ENCODE measurements around the gene TP53AIP1. TPM values are rescaled to one million over a fixed set of nuclear protein-coding genes. Genes with fewer than 3 reads are reported as not detected.

The TP53AIP1 gene
- total RNA-seq, 2 experiments from 2014 or later, result not detected

DNA sequence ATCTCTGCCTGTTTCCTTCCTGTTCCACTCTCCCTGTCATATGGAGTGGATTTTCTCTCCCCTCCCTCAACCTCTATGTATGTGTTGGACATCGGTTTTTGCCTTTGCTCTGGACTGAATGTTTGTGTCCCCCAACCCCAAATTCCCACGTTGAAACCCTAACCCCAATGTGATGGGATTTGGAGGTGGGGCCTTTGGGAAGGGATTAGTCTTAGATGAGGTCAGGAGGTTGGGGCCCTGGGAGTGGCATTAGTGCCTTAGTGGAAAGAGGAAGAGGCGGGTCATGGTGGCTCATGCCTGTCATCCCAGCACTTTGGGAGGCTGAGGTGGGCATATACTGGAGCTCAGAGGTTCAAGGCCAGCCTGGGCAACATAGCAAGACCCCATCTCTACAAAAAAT, 11.6 kb downstream of the TP53AIP1 start:
- peaks cover 11% of the 10 kb centered on the region for H3K4me1 Mint-ChIP-seq (ENCODE audit: low read depth)
- no peak for ATAC-seq

DNA sequence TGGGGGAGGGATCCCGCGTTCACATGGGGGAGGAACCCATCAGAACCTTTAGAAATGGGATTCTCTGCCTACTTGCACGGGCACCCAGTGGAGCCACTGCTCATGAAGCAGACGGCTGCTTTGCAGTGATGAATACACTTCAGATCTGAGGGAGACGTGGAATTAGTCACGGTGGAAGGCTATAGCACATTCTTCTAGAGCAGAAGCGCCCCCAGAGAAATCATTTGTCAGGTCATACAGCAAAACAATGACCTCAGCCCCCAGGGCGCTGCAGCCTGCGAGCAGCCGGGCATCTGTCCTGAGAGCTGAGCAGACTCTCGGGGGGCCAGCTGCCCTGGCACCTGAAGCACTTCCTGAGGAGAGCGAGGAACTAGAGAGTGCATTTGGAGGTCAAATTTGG, 12.7 kb downstream of the TP53AIP1 start:
- CTCF ChIA-PET, result interaction anchor here (2.1 kb wide), 1 partner anchor 27 kb away, joined by 9 read pairs; no protein-coding TSS in a partner anchor

More for the DNA sequence above, 11.6 kb downstream of the TP53AIP1 start:
- H3K9me3 Mint-ChIP-seq, result no peaks in the 10 kb centered on the region
- intact Hi-C loops (cut with micrococcal nuclease), result no loop called here
- CTCF ChIA-PET, result no interaction called here
- POLR2A ChIA-PET, result no interaction called here
- no peaks in the 10 kb centered on the region for H3K27me3 Mint-ChIP-seq
- TF ChIP-seq, protein P1, sequence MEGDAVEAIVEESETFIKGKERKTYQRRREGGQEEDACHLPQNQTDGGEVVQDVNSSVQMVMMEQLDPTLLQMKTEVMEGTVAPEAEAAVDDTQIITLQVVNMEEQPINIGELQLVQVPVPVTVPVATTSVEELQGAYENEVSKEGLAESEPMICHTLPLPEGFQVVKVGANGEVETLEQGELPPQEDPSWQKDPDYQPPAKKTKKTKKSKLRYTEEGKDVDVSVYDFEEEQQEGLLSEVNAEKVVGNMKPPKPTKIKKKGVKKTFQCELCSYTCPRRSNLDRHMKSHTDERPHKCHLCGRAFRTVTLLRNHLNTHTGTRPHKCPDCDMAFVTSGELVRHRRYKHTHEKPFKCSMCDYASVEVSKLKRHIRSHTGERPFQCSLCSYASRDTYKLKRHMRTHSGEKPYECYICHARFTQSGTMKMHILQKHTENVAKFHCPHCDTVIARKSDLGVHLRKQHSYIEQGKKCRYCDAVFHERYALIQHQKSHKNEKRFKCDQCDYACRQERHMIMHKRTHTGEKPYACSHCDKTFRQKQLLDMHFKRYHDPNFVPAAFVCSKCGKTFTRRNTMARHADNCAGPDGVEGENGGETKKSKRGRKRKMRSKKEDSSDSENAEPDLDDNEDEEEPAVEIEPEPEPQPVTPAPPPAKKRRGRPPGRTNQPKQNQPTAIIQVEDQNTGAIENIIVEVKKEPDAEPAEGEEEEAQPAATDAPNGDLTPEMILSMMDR (IDR thresholded peaks at IDR 0.05), result no peak
- no peaks in the 10 kb centered on the region for H3K36me3 Mint-ChIP-seq (ENCODE audit: low read depth)
- H3K4me3 Mint-ChIP-seq, result no peak overlapping the region
- no peak overlapping the region for H3K27ac Mint-ChIP-seq
- DNase-seq, result no peak

DNA sequence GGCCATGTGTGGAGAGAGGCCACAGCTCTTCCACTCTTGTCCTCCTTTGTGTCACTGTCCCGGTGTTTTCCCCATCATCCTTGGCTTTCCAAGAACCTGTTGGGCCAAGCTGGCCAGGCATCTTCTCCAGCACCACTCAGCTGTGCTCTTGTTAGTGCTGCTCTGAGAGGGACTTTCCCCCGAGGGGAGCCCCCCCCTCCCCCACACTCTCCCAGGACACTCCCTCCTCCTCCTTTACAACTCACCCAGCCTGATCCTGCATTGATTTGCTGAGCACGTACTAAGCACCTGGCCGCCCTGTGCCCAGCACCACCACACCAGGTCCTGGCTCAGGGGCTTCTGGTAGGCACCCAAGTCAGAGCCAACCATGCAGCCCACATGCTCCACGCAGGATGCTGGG, 13.2 kb downstream of the TP53AIP1 start:
- Mint-ChIP-seq H3K27me3 (no peaks in the 10 kb centered on the region), H3K4me1 (ENCODE audit: low read depth) (peaks cover 11% of the 10 kb centered on the region), H3K36me3 (ENCODE audit: low read depth) (no peaks in the 10 kb centered on the region), H3K9me3 (no peaks in the 10 kb centered on the region), H3K4me3 (no peak overlapping the region), H3K27ac (no peak overlapping the region)
- intact Hi-C loops (cut with micrococcal nuclease), result no loop called here
- TF ChIP-seq, protein P1 (IDR thresholded peaks at IDR 0.05), result no peak
- ChIA-PET CTCF (interaction anchor here (1.4 to 2.1 kb wide), 2 partner anchors 27 to 44 kb away, joined by 6 to 9 read pairs; no protein-coding TSS in a partner anchor), POLR2A (no interaction called here)
- ATAC-seq (peak; percentile 74), DNase-seq (peak; percentile 42)

More for the DNA sequence above, 12.7 kb downstream of the TP53AIP1 start:
- Mint-ChIP-seq H3K4me1 (ENCODE audit: low read depth) (peaks cover 11% of the 10 kb centered on the region), H3K4me3 (no peak overlapping the region), H3K27me3 (no peaks in the 10 kb centered on the region), H3K36me3 (ENCODE audit: low read depth) (no peaks in the 10 kb centered on the region), H3K27ac (no peak overlapping the region), H3K9me3 (no peaks in the 10 kb centered on the region)
- POLR2A ChIA-PET, result no interaction called here
- DNase-seq, result no peak
- no peak for ATAC-seq
- TF ChIP-seq, protein P1 (IDR thresholded peaks at IDR 0.05), result no peak
- intact Hi-C loops (cut with micrococcal nuclease), result no loop called here

DNA sequence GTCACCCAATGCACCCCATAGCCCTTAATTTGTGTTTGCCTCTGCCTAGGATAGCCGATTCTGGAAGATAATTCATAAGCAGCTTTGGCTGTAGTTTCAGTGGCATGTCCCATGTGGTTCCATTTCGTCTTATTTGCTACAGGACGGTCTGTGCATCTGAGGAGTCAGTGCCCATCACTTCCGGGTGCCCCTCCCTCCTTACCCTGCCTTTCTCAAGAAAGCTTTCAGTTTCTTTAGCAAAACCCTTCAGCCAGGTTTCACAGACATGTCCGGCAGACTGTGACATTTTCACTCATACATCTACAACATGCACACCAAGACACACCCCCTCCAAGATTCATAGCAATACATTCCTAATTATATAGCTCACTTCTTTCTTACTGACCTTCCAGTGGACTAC, 14.3 kb downstream of the TP53AIP1 start:
- DNase-seq, result peak; percentile 29
- TF ChIP-seq, protein P1 (IDR thresholded peaks at IDR 0.05), result no peak
- Mint-ChIP-seq H3K4me3 (no peak overlapping the region), H3K27me3 (no peaks in the 10 kb centered on the region), H3K4me1 (ENCODE audit: low read depth) (peaks cover 11% of the 10 kb centered on the region), H3K36me3 (ENCODE audit: low read depth) (no peaks in the 10 kb centered on the region), H3K9me3 (no peaks in the 10 kb centered on the region), H3K27ac (no peak overlapping the region)
- intact Hi-C loops (cut with micrococcal nuclease), result no loop called here
- ATAC-seq, result peak; percentile 60
- CTCF ChIA-PET, result interaction anchor here (1.4 to 2.1 kb wide), 2 partner anchors 28 to 43 kb away, joined by 6 to 9 read pairs; no protein-coding TSS in a partner anchor
- POLR2A ChIA-PET, result no interaction called here

DNA sequence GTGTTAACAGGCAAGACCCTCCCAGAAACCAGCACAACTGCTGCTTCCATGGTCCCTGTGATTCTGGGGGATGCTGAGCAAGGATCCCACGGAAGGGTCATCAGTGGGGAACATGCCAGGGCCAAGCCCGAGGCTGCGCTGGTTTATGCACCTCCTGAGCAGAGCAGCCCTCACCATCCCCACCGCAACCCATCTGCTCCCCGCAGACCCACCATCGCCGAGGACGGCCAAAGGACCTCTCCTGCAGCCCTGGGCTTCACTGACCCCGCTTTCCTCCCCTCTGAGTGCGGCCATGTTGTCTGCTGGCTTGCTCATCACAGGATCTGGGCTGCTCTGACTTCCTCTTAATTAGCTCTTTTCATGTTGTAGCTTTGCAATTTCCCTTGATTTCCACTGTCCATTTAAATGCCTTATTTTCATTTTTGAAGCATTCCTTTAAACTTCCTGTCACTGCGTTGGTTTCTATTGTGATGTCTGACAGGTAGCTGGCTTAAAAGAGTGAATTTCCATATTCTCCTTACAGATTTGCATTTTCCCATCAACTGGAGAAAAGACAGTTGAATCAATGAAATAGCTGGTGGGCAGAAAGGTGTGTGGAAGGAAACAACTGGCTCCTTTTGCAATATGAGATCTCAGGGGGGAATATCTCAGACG, 14.9 kb downstream of the TP53AIP1 start:
- TF ChIP-seq, protein P1 (IDR thresholded peaks at IDR 0.05), result no peak
- ChIA-PET POLR2A (no interaction called here), CTCF (interaction anchor here (1.0 to 2.1 kb wide), 3 partner anchors 29 to 43 kb away, joined by 3 to 9 read pairs (median 6); no protein-coding TSS in a partner anchor)
- ATAC-seq (no peak), DNase-seq (no peak)
- intact Hi-C loops (cut with micrococcal nuclease), result no loop called here
- Mint-ChIP-seq H3K4me3 (no peak overlapping the region), H3K27me3 (no peaks in the 10 kb centered on the region), H3K27ac (no peak overlapping the region), H3K4me1 (ENCODE audit: low read depth) (peaks cover 11% of the 10 kb centered on the region), H3K36me3 (ENCODE audit: low read depth) (no peaks in the 10 kb centered on the region), H3K9me3 (no peaks in the 10 kb centered on the region)
